HL-60/S4 (cell line): ENCODE results near the gene TRNT1.

ENCODE experiments used
- in situ Hi-C: fragments of 300-500 bp; cut with MboI; formaldehyde crosslinking; loops from 2 replicates; pipeline ENCODE4 v1.14.3; 2022; ENCODE audit warnings: low sequenced_read_pairs

Gene TRNT1

GRCh38 chr3:3110749-3111361, 15.9 kb upstream of the TRNT1 start:
- in situ Hi-C loops = no loop called here

- in situ Hi-C loops = no loop called here
Observed at GRCh38 chr3:3113042-3113709, 13.6 kb upstream of the TRNT1 start.

- in situ Hi-C loops = no loop called here
Observed at GRCh38 chr3:3117651-3118050, 9.1 kb upstream of the TRNT1 start.

- in situ Hi-C loops = no loop called here
Observed at GRCh38 chr3:3119393-3119851, 7.3 kb upstream of the TRNT1 start.

- in situ Hi-C loops = no loop called here
Observed at GRCh38 chr3:3125977-3126376, 763 bp upstream of the TRNT1 start.

- in situ Hi-C loops = no loop called here
Observed at GRCh38 chr3:3127432-3128010, 781 bp downstream of the TRNT1 start.

GRCh38 chr3:3129579-3129978, 2.8 kb downstream of the TRNT1 start:
- in situ Hi-C loops = no loop called here

GRCh38 chr3:3133500-3133899, 6.8 kb downstream of the TRNT1 start:
- in situ Hi-C loops = no loop called here

- in situ Hi-C loops = no loop called here
Observed at GRCh38 chr3:3134750-3135448, 8.2 kb downstream of the TRNT1 start.

- in situ Hi-C loops = no loop called here
Observed at GRCh38 chr3:3137526-3137925, 10.8 kb downstream of the TRNT1 start.

GRCh38 chr3:3141939-3142338, 15.2 kb downstream of the TRNT1 start:
- in situ Hi-C loops = no loop called here

- in situ Hi-C loops = no loop called here
Observed at GRCh38 chr3:3145831-3146230, 19.1 kb downstream of the TRNT1 start.

GRCh38 chr3:3149560-3149959, 22.8 kb downstream of the TRNT1 start:
- in situ Hi-C loops = no loop called here

GRCh38 chr3:3151513-3151912, 24.8 kb downstream of the TRNT1 start:
- in situ Hi-C loops = no loop called here

GRCh38 chr3:3154879-3155610, 28.3 kb downstream of the TRNT1 start:
- in situ Hi-C loops = no loop called here

- in situ Hi-C loops = no loop called here
Observed at GRCh38 chr3:3157484-3157883, 30.7 kb downstream of the TRNT1 start.

- in situ Hi-C loops = no loop called here
Observed at GRCh38 chr3:3160826-3161225, 34.1 kb downstream of the TRNT1 start.

GRCh38 chr3:3165241-3165640, 38.5 kb downstream of the TRNT1 start:
- in situ Hi-C loops = no loop called here

- in situ Hi-C loops = no loop called here
Observed at GRCh38 chr3:3165650-3166049, 38.9 kb downstream of the TRNT1 start.

- in situ Hi-C loops = no loop called here
Observed at GRCh38 chr3:3170998-3171397, 44.3 kb downstream of the TRNT1 start.

GRCh38 chr3:3172627-3173026, 45.9 kb downstream of the TRNT1 start:
- in situ Hi-C loops = no loop called here
